Activated CD4-positive, alpha-beta T cell treated with anti-CD3 and anti-CD28 coated beads for 36 hours (primary cell): ENCODE results near the gene ZNF581. TPM values are rescaled to one million over a fixed set of nuclear protein-coding genes. Genes with fewer than 3 reads are reported as not detected.

Experiments used
- ATAC-seq: fragments of 200-7000 bp; cut with Tn5 transposase; one replicate; pipeline ENCODE4 v1.10.0; 2021; ENCODE audit warnings: mild to moderate bottlenecking, moderate library complexity
- CTCF ChIA-PET: fragments of 350-600 bp; sonication (Branson Sonifier 250); formaldehyde crosslinking; loops from one replicate; lab custom pipeline; 2021; ENCODE audit warnings: antibody characterized with exemption; lab: Charles Lee
- POLR2A ChIA-PET: fragments of 350-600 bp; sonication (Branson Sonifier 250); formaldehyde crosslinking; loops from one replicate; lab custom pipeline; 2021; ENCODE audit warnings: antibody characterized with exemption, inconsistent platforms; lab: Charles Lee
- DNase-seq: peaks from one replicate; pipeline ENCODE4 v3.0.0-alpha.2; 2020
- H3K27ac Mint-ChIP-seq: one replicate; pipeline ENCODE4 v1.8.0; 2021; ENCODE audit warnings: mixed read lengths
- H3K27me3 Mint-ChIP-seq: one replicate; pipeline ENCODE4 v1.8.0; 2021; ENCODE audit warnings: mixed read lengths
- H3K36me3 Mint-ChIP-seq: one replicate; pipeline ENCODE4 v1.8.0; 2021; ENCODE audit warnings: low read depth, mixed read lengths
- H3K4me1 Mint-ChIP-seq: one replicate; pipeline ENCODE4 v1.8.0; 2021; ENCODE audit warnings: mixed read lengths
- H3K4me3 Mint-ChIP-seq: one replicate; pipeline ENCODE4 v1.8.0; 2021; ENCODE audit warnings: mild to moderate bottlenecking, moderate library complexity, mixed read lengths
- H3K9me3 Mint-ChIP-seq: one replicate; pipeline ENCODE4 v1.8.0; 2021; ENCODE audit warnings: low read depth, mixed read lengths
- intact Hi-C, 2 experiments: fragments of 100-400 bp; cut with DNase I in 1 of 2; cut with micrococcal nuclease in 1 of 2; formaldehyde crosslinking; loops; one replicate each; pipeline versions ENCODE4 v1.14.2 to v1.15.1; 2022 to 2024; cut with DNase I, micrococcal nuclease
- total RNA-seq, 2 experiments: library from RNA; stranded (reverse); gene quantifications; one replicate each; pipeline ENCODE4 v1.2.3, GENCODE V29; 2021

ZNF581 gene
- total RNA-seq, 2 experiments from 2014 or later, result 18.9 to 26.9 TPM

GRCh38 chr19:55632463-55632834 lies 11.0 kb upstream of the ZNF581 start:
- POLR2A ChIA-PET, result interaction anchor here (1.0 to 1.4 kb wide), 3 partner anchors 8 to 24 kb away, joined by 3 to 5 read pairs (median 4); partner anchors contain the start of gene ZNF784
- peak overlapping the region; percentile 37 for H3K27ac Mint-ChIP-seq
- H3K9me3 Mint-ChIP-seq, result no peaks in the 10 kb centered on the region

DNA sequence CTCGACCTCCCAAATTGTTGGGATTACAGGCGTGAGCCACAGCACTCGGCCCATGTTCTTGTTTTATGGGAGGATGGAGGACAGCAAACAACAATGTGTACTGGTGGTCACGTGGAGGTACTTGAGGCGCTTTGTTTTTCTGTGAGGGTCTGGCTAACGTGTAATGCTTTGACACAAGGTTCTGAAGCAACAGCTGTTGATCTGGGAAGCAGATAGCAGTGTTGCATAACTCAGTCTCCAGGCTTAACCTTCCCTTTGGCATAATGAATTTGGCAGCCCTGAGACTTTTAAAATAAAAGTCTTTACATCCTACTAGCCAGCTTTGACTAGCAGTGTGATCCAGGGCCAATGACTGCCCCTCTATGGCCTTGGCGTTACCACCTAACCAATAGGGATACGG lies 9.6 kb upstream of the ZNF581 start:
- Mint-ChIP-seq H3K27me3 (no peaks in the 10 kb centered on the region), H3K4me3 (peak overlapping the region; percentile 95), H3K9me3 (no peaks in the 10 kb centered on the region), H3K4me1 (peaks cover 47% of the 10 kb centered on the region), H3K36me3 (peaks cover 24% of the 10 kb centered on the region), H3K27ac (no peak overlapping the region)
- CTCF ChIA-PET, result interaction anchor here (1.0 to 4.0 kb wide), 14 partner anchors 9 to 176 kb away, joined by 3 to 33 read pairs (median 11); partner anchors contain the start of genes ISOC2, U2AF2, ZNF581 and ZNF628
- POLR2A ChIA-PET, result interaction anchor here (1.3 kb wide), 1 partner anchor 8 kb away, joined by 3 read pairs; no protein-coding TSS in a partner anchor
- intact Hi-C loops, result loop anchor here (1.0 to 5.0 kb wide), 5 partner anchors 9 to 433 kb away; partner anchors contain the start of genes FIZ1 (in 1 of the 2), ZNF579 (in 1 of the 2) and ZNF581 (in 1 of the 2)
- no peak for DNase-seq
- ATAC-seq, result no peak

More at GRCh38 chr19:55632463-55632834, 11.0 kb upstream of the ZNF581 start:
- DNase-seq (peak; percentile 93), ATAC-seq (peak; percentile 43)
- peaks cover 37% of the 10 kb centered on the region for H3K4me1 Mint-ChIP-seq
- intact Hi-C loops, result loop anchor here (1.0 to 5.0 kb wide), 3 partner anchors 21 to 435 kb away; no protein-coding TSS in a partner anchor
- no peaks in the 10 kb centered on the region for H3K27me3 Mint-ChIP-seq
- H3K4me3 Mint-ChIP-seq, result peak overlapping the region; percentile 30
- H3K36me3 Mint-ChIP-seq, result peaks cover 15% of the 10 kb centered on the region
- CTCF ChIA-PET, result interaction anchor here (0.6 to 4.0 kb wide), 32 partner anchors 8 to 642 kb away, joined by 3 to 33 read pairs (median 8); partner anchors contain the start of genes ISOC2, U2AF2, UBE2S and ZNF581

DNA sequence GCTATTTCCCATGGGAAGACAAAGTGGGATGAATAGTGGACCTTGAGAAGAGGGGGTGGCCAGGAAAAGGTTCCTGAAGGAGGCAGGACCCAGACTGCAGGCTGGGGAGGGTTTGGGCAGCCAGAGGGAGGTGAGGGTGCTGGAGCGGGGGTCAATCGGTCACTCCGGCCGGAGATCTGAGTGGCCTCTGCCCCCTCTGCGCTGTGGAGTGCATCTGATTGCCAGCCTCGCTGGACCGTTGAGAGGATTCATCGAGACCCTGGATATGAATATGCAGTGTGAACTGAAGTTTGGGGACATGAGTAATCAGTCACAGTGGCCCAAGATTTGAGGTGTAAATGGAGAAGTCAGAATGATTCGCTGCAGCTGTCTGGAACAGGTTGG lies 8.1 kb upstream of the ZNF581 start:
- peak; percentile 19 for ATAC-seq
- peaks cover 60% of the 10 kb centered on the region for H3K4me1 Mint-ChIP-seq
- CTCF ChIA-PET, result interaction anchor here (0.6 to 3.1 kb wide), 2 partner anchors 48 to 150 kb away, joined by 3 to 11 read pairs; no protein-coding TSS in a partner anchor
- DNase-seq, result peak; percentile 46
- H3K9me3 Mint-ChIP-seq, result no peaks in the 10 kb centered on the region
- POLR2A ChIA-PET, result no interaction called here
- peak overlapping the region; percentile 100 for H3K27ac Mint-ChIP-seq
- H3K36me3 Mint-ChIP-seq, result peaks cover 31% of the 10 kb centered on the region
- H3K4me3 Mint-ChIP-seq, result peak overlapping the region; percentile 95
- H3K27me3 Mint-ChIP-seq, result no peaks in the 10 kb centered on the region
- intact Hi-C loops, result loop anchor here (1.0 to 2.0 kb wide), 3 partner anchors 8 to 55 kb away; partner anchors contain the start of genes FIZ1 (in 1 of the 2), ZNF579 (in 1 of the 2) and ZNF581 (in 1 of the 2)

- intact Hi-C loops, result loop anchor here (1.0 to 2.0 kb wide), 3 partner anchors 7 to 55 kb away; partner anchors contain the start of genes FIZ1 (in 1 of the 2), ZNF579 (in 1 of the 2) and ZNF581 (in 1 of the 2)
- peaks cover 34% of the 10 kb centered on the region for H3K36me3 Mint-ChIP-seq
- peaks cover 63% of the 10 kb centered on the region for H3K4me1 Mint-ChIP-seq
- no peak for DNase-seq
- no peak for ATAC-seq
- H3K9me3 Mint-ChIP-seq, result no peaks in the 10 kb centered on the region
- POLR2A ChIA-PET, result interaction anchor here (0.6 kb wide), 1 partner anchor 87 kb away, joined by 3 read pairs; no protein-coding TSS in a partner anchor
- H3K27me3 Mint-ChIP-seq, result no peaks in the 10 kb centered on the region
- peak overlapping the region; percentile 100 for H3K27ac Mint-ChIP-seq
- H3K4me3 Mint-ChIP-seq, result peak overlapping the region; percentile 95
- CTCF ChIA-PET, result interaction anchor here (0.6 to 3.4 kb wide), 9 partner anchors 9 to 150 kb away, joined by 3 to 24 read pairs (median 5); partner anchors contain the start of genes CCDC106, U2AF2 and ZNF784
These were observed 7.5 kb upstream of the ZNF581 start for GRCh38 chr19:55635856-55636440.

GRCh38 chr19:55636723-55637122 lies 6.7 kb upstream of the ZNF581 start:
- ChIA-PET CTCF (interaction anchor here (0.9 to 3.4 kb wide), 8 partner anchors 9 to 119 kb away, joined by 3 to 24 read pairs (median 5); partner anchors contain the start of genes CCDC106, U2AF2 and ZNF784), POLR2A (interaction anchor here (0.8 to 1.7 kb wide), 2 partner anchors 10 to 18 kb away, joined by 3 to 6 read pairs; no protein-coding TSS in a partner anchor)
- intact Hi-C loops, result no loop called here
- H3K27me3 Mint-ChIP-seq, result no peaks in the 10 kb centered on the region
- no peaks in the 10 kb centered on the region for H3K9me3 Mint-ChIP-seq
- H3K4me1 Mint-ChIP-seq, result peaks cover 60% of the 10 kb centered on the region
- DNase-seq, result no peak
- peak overlapping the region; percentile 95 for H3K4me3 Mint-ChIP-seq
- no peak for ATAC-seq
- H3K27ac Mint-ChIP-seq, result peak overlapping the region; percentile 100
- peaks cover 34% of the 10 kb centered on the region for H3K36me3 Mint-ChIP-seq

- ChIA-PET CTCF (interaction anchor here (0.7 to 3.4 kb wide), 9 partner anchors 9 to 134 kb away, joined by 3 to 24 read pairs (median 5); partner anchors contain the start of genes CCDC106, FIZ1, U2AF2 and ZNF524), POLR2A (interaction anchor here (0.8 to 1.7 kb wide), 3 partner anchors 11 to 17 kb away, joined by 3 to 6 read pairs (median 3); partner anchors contain the start of gene ZNF784)
- DNase-seq (no peak), ATAC-seq (no peak)
- peak overlapping the region; percentile 3 for H3K4me3 Mint-ChIP-seq
- H3K9me3 Mint-ChIP-seq, result no peaks in the 10 kb centered on the region
- H3K36me3 Mint-ChIP-seq, result peaks cover 37% of the 10 kb centered on the region
- intact Hi-C loops, result no loop called here
- H3K27me3 Mint-ChIP-seq, result no peaks in the 10 kb centered on the region
- H3K27ac Mint-ChIP-seq, result peak overlapping the region; percentile 63
- H3K4me1 Mint-ChIP-seq, result peaks cover 53% of the 10 kb centered on the region
These were observed 5.9 kb upstream of the ZNF581 start for GRCh38 chr19:55637534-55637933.

DNA sequence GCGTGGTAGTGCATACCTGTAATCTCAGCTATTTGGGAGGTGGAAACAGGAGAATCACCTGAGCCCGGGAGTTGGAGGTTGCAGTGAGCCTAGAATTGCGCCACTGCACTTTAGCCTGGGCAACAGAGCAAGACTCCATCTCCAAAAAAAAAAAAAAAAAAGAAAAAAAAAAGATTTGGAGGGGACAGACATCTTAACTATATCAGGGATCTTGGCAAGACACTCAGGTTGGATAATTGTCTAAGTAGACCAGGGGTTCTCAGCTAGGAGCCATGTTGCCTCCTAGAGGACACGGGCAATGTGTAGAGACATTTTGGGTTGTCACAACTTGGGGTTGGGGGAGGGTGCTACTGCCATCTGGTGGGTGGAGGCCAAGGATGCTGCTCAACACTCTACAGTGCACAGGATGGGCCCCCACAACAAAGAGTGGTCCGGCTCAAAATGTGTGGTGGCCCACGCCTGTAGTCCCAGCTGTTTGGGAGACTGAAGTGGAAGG lies 4.5 kb upstream of the ZNF581 start:
- CTCF ChIA-PET, result interaction anchor here (0.6 to 3.4 kb wide), 10 partner anchors 8 to 177 kb away, joined by 3 to 24 read pairs (median 4); partner anchors contain the start of genes FIZ1, ISOC2 and U2AF2
- Mint-ChIP-seq H3K4me3 (peak overlapping the region; percentile 32), H3K4me1 (peaks cover 58% of the 10 kb centered on the region)

GRCh38 chr19:55640043-55640576 lies 3.3 kb upstream of the ZNF581 start:
- H3K4me1 Mint-ChIP-seq, result peaks cover 59% of the 10 kb centered on the region
- H3K9me3 Mint-ChIP-seq, result no peaks in the 10 kb centered on the region
- POLR2A ChIA-PET, result interaction anchor here (0.8 to 1.0 kb wide), 2 partner anchors 14 to 16 kb away, joined by 4 read pairs; partner anchors contain the start of gene ZNF784
- intact Hi-C loops, result loop anchor here (1.0 to 5.0 kb wide), 7 partner anchors 33 to 1178 kb away; partner anchors contain the start of genes PPP6R1 (in 2 of the 2), ZNF865 (in 2 of the 2), KMT5C (in 1 of the 2) and LENG9 (in 1 of the 2)
- peak overlapping the region; percentile 93 for H3K4me3 Mint-ChIP-seq
- ATAC-seq (peak; percentile 26), DNase-seq (peak; percentile 88)
- peaks cover 50% of the 10 kb centered on the region for H3K36me3 Mint-ChIP-seq
- no peaks in the 10 kb centered on the region for H3K27me3 Mint-ChIP-seq
- CTCF ChIA-PET, result interaction anchor here (0.9 to 2.1 kb wide), 3 partner anchors 14 to 59 kb away, joined by 5 to 15 read pairs (median 6); partner anchors contain the start of genes U2AF2 and ZNF579
- peak overlapping the region; percentile 91 for H3K27ac Mint-ChIP-seq

More for the DNA sequence above, 4.5 kb upstream of the ZNF581 start:
- intact Hi-C loops, result no loop called here
- ATAC-seq, result peak; percentile 14
- Mint-ChIP-seq H3K27ac (peak overlapping the region; percentile 78), H3K9me3 (no peaks in the 10 kb centered on the region), H3K36me3 (peaks cover 45% of the 10 kb centered on the region), H3K27me3 (no peaks in the 10 kb centered on the region)
- DNase-seq, result peak; percentile 81
- POLR2A ChIA-PET, result interaction anchor here (0.7 kb wide), 1 partner anchor 14 kb away, joined by 3 read pairs; no protein-coding TSS in a partner anchor

DNA sequence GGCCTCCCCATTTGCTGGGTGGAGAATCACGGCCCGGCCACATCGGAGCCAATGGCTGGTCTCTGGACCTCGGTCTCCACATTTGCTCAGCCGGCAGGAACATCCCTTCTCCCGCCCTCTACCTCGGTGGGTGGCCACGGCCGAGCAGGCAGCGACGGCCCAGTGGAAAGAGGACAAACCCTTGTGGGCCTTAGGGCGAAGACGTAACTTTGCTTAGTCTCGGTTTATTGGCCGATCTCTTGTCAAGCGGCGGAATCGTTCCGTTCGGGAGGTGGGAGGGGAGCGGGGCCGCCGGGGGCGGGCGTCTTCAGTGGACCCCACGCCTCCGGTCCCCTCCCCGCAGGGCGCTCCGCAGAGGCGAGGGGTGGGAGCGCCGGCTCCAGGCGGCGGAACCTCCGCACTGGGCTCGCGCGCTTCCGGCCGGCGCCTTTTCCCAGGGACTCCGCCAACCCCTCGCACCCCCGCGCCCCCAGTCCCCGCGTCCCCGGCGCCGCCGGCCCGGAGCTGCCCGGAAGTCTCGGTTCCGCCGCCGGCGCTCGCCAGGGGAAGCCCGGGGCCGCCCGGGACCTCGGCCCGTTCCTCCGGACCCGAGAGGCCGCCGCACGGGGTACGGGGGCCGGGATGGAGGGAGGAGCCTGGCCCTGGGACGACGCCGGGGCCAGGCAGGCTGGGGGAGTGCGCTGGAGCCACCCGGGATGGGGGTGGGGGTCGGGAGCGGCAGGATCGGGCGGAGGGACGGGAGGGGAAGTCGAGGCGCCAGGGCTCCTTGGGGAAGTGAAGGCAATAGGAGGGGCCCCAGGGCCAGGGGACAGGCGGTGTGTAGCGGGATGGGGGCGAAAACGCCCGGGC lies 2.6 kb upstream of the ZNF581 start, which contains the start of gene ZNF580:
Gene ZNF580 (plus strand): TSS at position 426 of the 849 bp plus-strand sequence. CDS start 1,507 bp downstream, outside the sequence.
- Mint-ChIP-seq H3K27ac (peak within 1 kb of the TSS; percentile 94), H3K4me1 (peaks cover 61% of the 10 kb centered on the region), H3K27me3 (no peaks in the 10 kb centered on the region), H3K4me3 (peak within 1 kb of the TSS; percentile 93), H3K9me3 (no peaks in the 10 kb centered on the region), H3K36me3 (peaks cover 53% of the 10 kb centered on the region)
- ChIA-PET POLR2A (interaction anchor here (1.0 kb wide), 1 partner anchor 13 kb away, joined by 4 read pairs; no protein-coding TSS in a partner anchor), CTCF (interaction anchor here (0.9 to 2.1 kb wide), 3 partner anchors 14 to 60 kb away, joined by 5 to 15 read pairs (median 6); partner anchors contain the start of genes U2AF2 and ZNF579)
- ATAC-seq (peak; percentile 34), DNase-seq (peak; percentile 79)
- intact Hi-C loops, result loop anchor here (1.0 to 5.0 kb wide), 7 partner anchors 34 to 1178 kb away; partner anchors contain the start of genes PPP6R1 (in 2 of the 2), ZNF865 (in 2 of the 2), KMT5C (in 1 of the 2) and LENG9 (in 1 of the 2)
